OCI-LY7 (cell line): Measurements from ENCODE around the gene ZNF598. TPM values are rescaled to one million over a fixed set of nuclear protein-coding genes. Genes with fewer than 3 reads are reported as not detected.

Source experiments
- BruUV-seq: library from RNA; stranded (reverse); fragments of 400-500 nt; replicated peaks from 2 replicates; lab custom pipeline; 2021; lab: Mats Ljungman, UMichigan
- CTCF ChIA-PET: fragments of 300-600 bp; sonication (Branson Sonifier 250); formaldehyde crosslinking; loops from one replicate; lab custom pipeline; 2022; ENCODE audit warnings: antibody characterized with exemption; ENCODE audit not compliant: unreplicated experiment; lab: Charles Lee
- POLR2A ChIA-PET: fragments of 300-600 bp; sonication (Branson Sonifier 250); formaldehyde crosslinking; loops from one replicate; lab custom pipeline; 2022; ENCODE audit warnings: antibody characterized with exemption; lab: Charles Lee
- DNase-seq: peaks from one replicate; pipeline ENCODE4 v3.0.0-alpha.2; 2015; ENCODE audit warnings: low spot score
- H2AFZ ChIP-seq: fragments of 200-600 bp; sonication (generic), shearing (Covaris generic); 2 replicates; pipeline ENCODE4 v1.6.1; 2014; ENCODE audit warnings: mild to moderate bottlenecking, antibody characterized with exemption, low read length, moderate library complexity
- H3K27ac ChIP-seq: fragments of 200-600 bp; sonication (generic); 2 replicates; pipeline ENCODE4 v1.5.1; 2014; ENCODE audit warnings: mixed run types, low read depth, mild to moderate bottlenecking, moderate library complexity, low read length, inconsistent platforms; ENCODE audit not compliant: poor library complexity, severe bottlenecking
- H3K36me3 ChIP-seq: fragments of 200-600 bp; sonication (generic); 2 replicates; pipeline ENCODE4 v1.6.1; 2014; ENCODE audit warnings: mild to moderate bottlenecking, antibody characterized with exemption, low read length, moderate library complexity, mixed read lengths; ENCODE audit not compliant: insufficient read depth
- H3K4me1 ChIP-seq: fragments of 200-600 bp; sonication (generic); 2 replicates; pipeline ENCODE4 v1.5.1; 2014; ENCODE audit warnings: mild to moderate bottlenecking, low read length; ENCODE audit not compliant: insufficient read depth, poor library complexity, severe bottlenecking
- H3K4me2 ChIP-seq: fragments of 200-600 bp; sonication (generic); 2 replicates; pipeline ENCODE4 v1.6.1; 2014; ENCODE audit warnings: mild to moderate bottlenecking, low read length
- H3K4me3 ChIP-seq: fragments of 200-600 bp; sonication (generic); 2 replicates; pipeline ENCODE4 v1.5.1; 2014; ENCODE audit warnings: mild to moderate bottlenecking, low read depth, low read length; ENCODE audit not compliant: poor library complexity, severe bottlenecking
- H3K79me2 ChIP-seq: fragments of 200-600 bp; sonication (generic); 2 replicates; pipeline ENCODE4 v1.6.1; 2016; ENCODE audit warnings: low read depth, mild to moderate bottlenecking, low read length, moderate library complexity, mixed read lengths; ENCODE audit not compliant: insufficient read depth
- H3K9me2 ChIP-seq: fragments of 200-600 bp; sonication (generic); 2 replicates; pipeline ENCODE4 v1.6.1; 2016; ENCODE audit warnings: mild to moderate bottlenecking, low read length, mixed read lengths; ENCODE audit not compliant: insufficient read depth
- H3K9me3 ChIP-seq: fragments of 200-600 bp; sonication (generic); 2 replicates; pipeline ENCODE4 v1.6.1; 2014; ENCODE audit warnings: mild to moderate bottlenecking, mixed run types, low read length, mixed read lengths
- H4K20me1 ChIP-seq: fragments of 200-600 bp; sonication (generic); 2 replicates; pipeline ENCODE4 v1.6.1; 2014; ENCODE audit warnings: mild to moderate bottlenecking, antibody characterized with exemption, low read length, moderate library complexity, mixed read lengths; ENCODE audit not compliant: insufficient read depth
- EZH2phosphoT487 ChIP-seq: fragments of 200-600 bp; sonication (generic); IDR thresholded peaks from 2 replicates; pipeline ENCODE4 v1.6.1; 2018; ENCODE audit warnings: low read depth, borderline replicate concordance, mild to moderate bottlenecking, mixed run types, antibody characterized with exemption, low read length, moderate library complexity, mixed read lengths
- intact Hi-C: fragments of 100-400 bp; cut with micrococcal nuclease; formaldehyde crosslinking; loops from one replicate; pipeline ENCODE4 v1.10.0; 2022; ENCODE audit not compliant: unreplicated experiment
- total RNA-seq, 2 experiments: library from RNA; depleted of rRNA in 1 of 2; stranded (reverse); fragments of >200 nt in 1 of 2; shearing (Covaris generic) in 1 of 2; gene quantifications; 2 replicates each; pipeline ENCODE4 v1.2.3, GENCODE V29; 2014 to 2022
- TF ChIP-seq, protein P1 (sequence below): fragments of 200-600 bp; sonication (generic); conservative IDR thresholded peaks from 2 replicates; pipeline ENCODE4 v1.5.1; 2014; ENCODE audit warnings: mild to moderate bottlenecking, antibody characterized with exemption, low read length, moderate library complexity, mixed read lengths

ZNF598 gene
- total RNA-seq, 2 experiments from 2014 or later, result 26.3 to 80.4 TPM

DNA sequence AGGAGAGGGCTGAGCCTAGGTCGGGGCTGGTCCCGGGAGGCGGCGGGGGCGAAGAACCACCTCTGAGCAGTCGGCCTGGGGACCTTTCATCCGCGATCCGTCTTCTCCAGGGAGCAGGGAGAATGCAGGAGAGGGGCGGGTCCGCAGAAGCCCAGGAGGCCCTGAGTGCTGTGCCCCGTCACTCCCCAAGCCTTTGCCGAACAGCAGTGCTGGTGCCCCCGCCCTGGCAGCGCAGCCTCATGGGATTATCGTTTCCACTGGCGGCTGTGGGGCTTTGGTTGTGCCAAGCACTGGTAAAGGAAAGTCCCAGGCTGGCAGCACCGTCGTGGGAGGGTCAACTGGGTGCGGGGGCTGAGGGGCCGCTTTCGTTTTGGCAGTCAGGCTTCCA, 37.1 kb downstream of the ZNF598 start:
- peak overlapping the region; percentile 76 for H3K4me2 ChIP-seq
- no peak overlapping the region for H2AFZ ChIP-seq
- H3K9me2 ChIP-seq, result no peaks in the 10 kb centered on the region
- no peak overlapping the region for H3K27ac ChIP-seq
- H4K20me1 ChIP-seq, result no peaks in the 10 kb centered on the region
- TF ChIP-seq, protein P1, sequence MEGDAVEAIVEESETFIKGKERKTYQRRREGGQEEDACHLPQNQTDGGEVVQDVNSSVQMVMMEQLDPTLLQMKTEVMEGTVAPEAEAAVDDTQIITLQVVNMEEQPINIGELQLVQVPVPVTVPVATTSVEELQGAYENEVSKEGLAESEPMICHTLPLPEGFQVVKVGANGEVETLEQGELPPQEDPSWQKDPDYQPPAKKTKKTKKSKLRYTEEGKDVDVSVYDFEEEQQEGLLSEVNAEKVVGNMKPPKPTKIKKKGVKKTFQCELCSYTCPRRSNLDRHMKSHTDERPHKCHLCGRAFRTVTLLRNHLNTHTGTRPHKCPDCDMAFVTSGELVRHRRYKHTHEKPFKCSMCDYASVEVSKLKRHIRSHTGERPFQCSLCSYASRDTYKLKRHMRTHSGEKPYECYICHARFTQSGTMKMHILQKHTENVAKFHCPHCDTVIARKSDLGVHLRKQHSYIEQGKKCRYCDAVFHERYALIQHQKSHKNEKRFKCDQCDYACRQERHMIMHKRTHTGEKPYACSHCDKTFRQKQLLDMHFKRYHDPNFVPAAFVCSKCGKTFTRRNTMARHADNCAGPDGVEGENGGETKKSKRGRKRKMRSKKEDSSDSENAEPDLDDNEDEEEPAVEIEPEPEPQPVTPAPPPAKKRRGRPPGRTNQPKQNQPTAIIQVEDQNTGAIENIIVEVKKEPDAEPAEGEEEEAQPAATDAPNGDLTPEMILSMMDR, result no peak
- no peak for TF ChIP-seq EZH2phosphoT487
- intact Hi-C loops, result loop anchor here (1.0 kb wide), 1 partner anchor 12 kb away; the partner anchor contains the start of gene GFER
- POLR2A ChIA-PET, result interaction anchor here (0.9 to 1.2 kb wide), 2 partner anchors 12 to 36 kb away, joined by 3 read pairs; no protein-coding TSS in a partner anchor
- H3K36me3 ChIP-seq, result peaks cover 35% of the 10 kb centered on the region
- CTCF ChIA-PET, result no interaction called here
- DNase-seq, result no peak
- H3K79me2 ChIP-seq, result peaks cover 28% of the 10 kb centered on the region
- no TSS peak for BruUV-seq
- H3K4me1 ChIP-seq, result peaks cover 12% of the 10 kb centered on the region
- H3K4me3 ChIP-seq, result peak overlapping the region; percentile 86
- no peaks in the 10 kb centered on the region for H3K9me3 ChIP-seq

- peaks cover 12% of the 10 kb centered on the region for H3K4me1 ChIP-seq
- no peaks in the 10 kb centered on the region for H3K9me2 ChIP-seq
- peak within 1 kb of the TSS; percentile 67; the same call in 1 of the 2 replicates for H2AFZ ChIP-seq
- H3K4me3 ChIP-seq, result peak within 1 kb of the TSS; percentile 86
- TF ChIP-seq, protein P1, result no peak
- TF ChIP-seq EZH2phosphoT487, result no peak
- peaks cover 28% of the 10 kb centered on the region for H3K79me2 ChIP-seq
- intact Hi-C loops, result loop anchor here (1.0 kb wide), 1 partner anchor 12 kb away; the partner anchor contains the start of gene GFER
- H3K36me3 ChIP-seq, result peaks cover 34% of the 10 kb centered on the region
- peak within 1 kb of the TSS; percentile 95 for H3K4me2 ChIP-seq
- ChIA-PET CTCF (no interaction called here), POLR2A (interaction anchor here (0.6 to 1.2 kb wide), 5 partner anchors 12 to 1630 kb away, joined by 3 read pairs; no protein-coding TSS in a partner anchor)
- DNase-seq, result peak; percentile 97
- no peaks in the 10 kb centered on the region for H4K20me1 ChIP-seq
- no peaks in the 10 kb centered on the region for H3K9me3 ChIP-seq
- BruUV-seq, result no TSS peak
- H3K27ac ChIP-seq, result peak within 1 kb of the TSS; percentile 88
Observed at GRCh38 chr16:1971796-1972489, 37.7 kb downstream of the ZNF598 start, which contains the start of gene TBL3. TBL3 (plus strand) TSS chr16:1972053; CDS start chr16:1972165, 112 bp downstream.
